ENCODE measurements around the gene CDH22. TPM values are rescaled to one million over a fixed set of nuclear protein-coding genes. Genes with fewer than 3 reads are reported as not detected.

CDH22 gene
- total RNA-seq, 1 donor from 2014 or later, result 0.13 TPM

- Histone ChIP-seq H3F3A (ENCODE audit: low read depth) (peaks cover 3% of the 10 kb centered on the region), H3K27me3 (peaks cover 4% of the 10 kb centered on the region), H3K4me1 (peaks cover 5% of the 10 kb centered on the region), H3K4me3 (no peak overlapping the region), H3K9ac (no peak overlapping the region), H3K9me3 (ENCODE audit: low read depth) (no peaks in the 10 kb centered on the region), H2AFZ (replicated peaks) (no peak overlapping the region), H3K27ac (no peak overlapping the region), H3K36me3 (no peaks in the 10 kb centered on the region), H3K79me2 (ENCODE audit: low read depth) (no peaks in the 10 kb centered on the region), H3K4me2 (no peak overlapping the region), H4K20me1 (ENCODE audit: low read depth) (no peaks in the 10 kb centered on the region)
- Mint-ChIP-seq H3K27me3 (ENCODE audit: insufficient read depth, low read depth) (peaks cover 15% of the 10 kb centered on the region), H3K9me3 (no peaks in the 10 kb centered on the region), H3K36me3 (no peaks in the 10 kb centered on the region), H3K4me3 (no peak overlapping the region), H3K27ac (no peak overlapping the region), H3K4me1 (peaks cover 37% of the 10 kb centered on the region)
- no peak for DNase-seq (ENCODE audit: low spot score)
- TF ChIP-seq CTCF (IDR thresholded peaks at IDR 0.05) (no peak), EZH2phosphoT487 (IDR thresholded peaks at IDR 0.05) (no peak), EZH2 (IDR thresholded peaks at IDR 0.05) (no peak)
Measured at GRCh38 chr20:46322641-46323040, 14.3 kb upstream of the CDH22 start.

GRCh38 chr20:46317685-46318177, 9.4 kb upstream of the CDH22 start:
- Mint-ChIP-seq H3K4me1 (peaks cover 36% of the 10 kb centered on the region), H3K27me3 (ENCODE audit: insufficient read depth, low read depth) (peaks cover 27% of the 10 kb centered on the region), H3K4me3 (no peak overlapping the region), H3K36me3 (no peaks in the 10 kb centered on the region), H3K27ac (no peak overlapping the region), H3K9me3 (no peaks in the 10 kb centered on the region)
- Histone ChIP-seq H3K4me2 (no peak overlapping the region), H3K27ac (no peak overlapping the region), H3K4me3 (no peak overlapping the region), H4K20me1 (ENCODE audit: low read depth) (peaks cover 6% of the 10 kb centered on the region), H3K36me3 (no peaks in the 10 kb centered on the region), H3K4me1 (no peaks in the 10 kb centered on the region), H3K9me3 (ENCODE audit: low read depth) (no peaks in the 10 kb centered on the region), H3K27me3 (peaks cover 36% of the 10 kb centered on the region), H3F3A (ENCODE audit: low read depth) (peaks cover 2% of the 10 kb centered on the region), H3K9ac (no peak overlapping the region), H2AFZ (replicated peaks) (no peak overlapping the region), H3K79me2 (ENCODE audit: low read depth) (no peaks in the 10 kb centered on the region)
- no peak for DNase-seq (ENCODE audit: low spot score)
- TF ChIP-seq EZH2 (IDR thresholded peaks at IDR 0.05) (no peak), EZH2phosphoT487 (IDR thresholded peaks at IDR 0.05) (no peak), CTCF (IDR thresholded peaks at IDR 0.05) (no peak)

GRCh38 chr20:46316984-46317684, 8.8 kb upstream of the CDH22 start:
- no peaks in the 10 kb centered on the region for H3K36me3 Mint-ChIP-seq
- H3K27me3 ChIP-seq, result peaks cover 42% of the 10 kb centered on the region
- peaks cover 28% of the 10 kb centered on the region for H3K27me3 Mint-ChIP-seq (ENCODE audit: insufficient read depth, low read depth)
- peaks cover 8% of the 10 kb centered on the region for H3F3A ChIP-seq (ENCODE audit: low read depth)
- no peak overlapping the region for H2AFZ ChIP-seq (replicated peaks)
- H3K4me2 ChIP-seq, result no peak overlapping the region
- no peak for DNase-seq (ENCODE audit: low spot score)
- no peaks in the 10 kb centered on the region for H3K9me3 ChIP-seq (ENCODE audit: low read depth)
- no peaks in the 10 kb centered on the region for H3K79me2 ChIP-seq (ENCODE audit: low read depth)
- H3K9ac ChIP-seq, result no peak overlapping the region
- no peaks in the 10 kb centered on the region for H3K36me3 ChIP-seq
- peaks cover 36% of the 10 kb centered on the region for H3K4me1 Mint-ChIP-seq
- no peak overlapping the region for H3K27ac Mint-ChIP-seq
- no peaks in the 10 kb centered on the region for H3K9me3 Mint-ChIP-seq
- H3K4me3 ChIP-seq, result no peak overlapping the region
- peaks cover 6% of the 10 kb centered on the region for H4K20me1 ChIP-seq (ENCODE audit: low read depth)
- H3K4me3 Mint-ChIP-seq, result no peak overlapping the region
- H3K4me1 ChIP-seq, result no peaks in the 10 kb centered on the region
- no peak overlapping the region for H3K27ac ChIP-seq
- no peak for TF ChIP-seq CTCF (IDR thresholded peaks at IDR 0.05)
- TF ChIP-seq EZH2 (IDR thresholded peaks at IDR 0.05), result no peak
- no peak for TF ChIP-seq EZH2phosphoT487 (IDR thresholded peaks at IDR 0.05)
